Ureter (tissue), 1 donor: ENCODE measurements around the gene COX11. TPM values are rescaled to one million over a fixed set of nuclear protein-coding genes. Genes with fewer than 3 reads are reported as not detected.

ENCODE experiments used
- DNase-seq: peaks from one replicate; pipeline ENCODE4 v3.0.0-alpha.2; 2020; ENCODE audit warnings: low spot score
- total RNA-seq: library from RNA; stranded (reverse); gene quantifications from one replicate; pipeline ENCODE4 v1.2.4, GENCODE V29; 2023
- donor health status: DM: yes; HTN: yes; CAD: no.

COX11 gene, protein sequence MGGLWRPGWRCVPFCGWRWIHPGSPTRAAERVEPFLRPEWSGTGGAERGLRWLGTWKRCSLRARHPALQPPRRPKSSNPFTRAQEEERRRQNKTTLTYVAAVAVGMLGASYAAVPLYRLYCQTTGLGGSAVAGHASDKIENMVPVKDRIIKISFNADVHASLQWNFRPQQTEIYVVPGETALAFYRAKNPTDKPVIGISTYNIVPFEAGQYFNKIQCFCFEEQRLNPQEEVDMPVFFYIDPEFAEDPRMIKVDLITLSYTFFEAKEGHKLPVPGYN
- total RNA-seq: 40.4 TPM

DNA sequence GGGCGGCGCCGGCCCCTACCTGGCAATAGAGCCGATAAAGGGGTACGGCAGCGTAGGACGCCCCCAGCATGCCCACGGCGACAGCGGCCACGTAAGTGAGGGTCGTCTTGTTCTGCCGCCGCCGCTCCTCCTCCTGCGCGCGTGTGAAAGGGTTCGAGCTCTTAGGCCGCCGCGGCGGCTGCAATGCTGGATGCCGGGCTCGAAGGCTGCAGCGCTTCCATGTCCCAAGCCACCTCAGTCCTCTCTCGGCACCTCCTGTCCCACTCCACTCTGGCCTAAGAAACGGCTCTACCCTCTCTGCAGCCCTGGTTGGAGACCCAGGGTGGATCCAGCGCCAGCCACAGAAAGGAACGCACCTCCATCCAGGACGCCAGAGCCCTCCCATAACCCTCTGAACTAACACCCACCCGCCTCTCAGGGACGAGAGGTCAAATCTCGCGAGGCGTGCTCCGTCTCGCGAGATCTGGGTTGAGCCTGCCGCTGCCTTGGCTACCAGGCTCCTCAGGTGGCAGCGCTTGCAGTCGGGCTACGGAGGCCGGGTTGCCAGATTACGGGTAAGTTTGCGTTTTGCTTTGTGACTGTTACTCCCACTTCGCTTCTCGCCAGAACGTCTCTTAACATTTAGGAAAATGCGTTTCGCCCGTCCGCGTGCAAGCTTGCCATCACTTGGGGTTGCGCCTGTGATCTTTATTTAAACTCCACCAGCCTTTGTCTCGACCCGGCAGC is at the start of gene COX11, which contains the start of gene STXBP4:
Gene COX11 (minus strand): TSS at position 393 of the 726 bp plus-strand sequence. CDS start 8 bp downstream, at position 385.
Gene STXBP4 (plus strand): TSS at position 504 of the 726 bp plus-strand sequence. CDS start 17,455 bp downstream, outside the sequence.
- DNase-seq: peak; percentile 96

DNA sequence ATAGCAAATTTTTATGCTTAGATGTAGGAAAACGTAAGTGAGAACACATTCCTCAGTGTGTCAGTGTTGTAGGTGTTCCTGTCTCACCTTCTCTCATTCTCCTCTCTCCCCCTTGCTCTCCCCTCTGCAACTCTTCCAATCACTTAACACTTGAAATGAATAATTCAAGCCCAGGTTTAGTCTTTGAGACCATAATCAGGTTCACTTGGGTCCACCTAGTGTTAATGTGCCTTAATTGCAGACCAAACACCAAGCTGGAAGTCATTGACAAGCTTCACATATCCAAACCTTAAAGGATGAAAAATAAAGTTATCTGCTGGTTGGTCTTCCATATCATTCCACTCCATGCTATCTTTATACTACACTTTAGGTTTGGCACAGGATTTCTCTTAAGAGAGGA is 37.1 kb upstream of the COX11 start:
- DNase-seq: no peak

DNA sequence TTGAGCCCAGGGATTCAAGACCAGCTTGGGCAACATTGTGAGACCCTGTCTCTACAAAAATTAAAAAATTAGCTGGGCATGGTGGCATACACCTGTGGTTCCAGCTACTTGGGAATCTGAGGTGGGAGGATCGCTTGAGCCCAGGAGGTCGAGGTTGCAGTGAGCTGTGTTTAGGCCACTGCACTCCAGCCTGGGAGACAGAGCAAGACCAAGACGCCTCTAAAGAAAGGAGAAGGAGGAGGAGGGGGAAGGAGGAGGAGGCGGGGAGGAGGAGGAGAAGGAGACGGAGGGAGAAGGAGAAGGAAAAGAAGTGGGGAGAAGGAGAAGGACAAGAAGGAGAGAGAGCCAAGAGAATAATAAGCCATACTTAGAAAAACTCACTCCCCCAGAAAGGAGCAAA is 36.0 kb upstream of the COX11 start:
- DNase-seq: no peak

DNA sequence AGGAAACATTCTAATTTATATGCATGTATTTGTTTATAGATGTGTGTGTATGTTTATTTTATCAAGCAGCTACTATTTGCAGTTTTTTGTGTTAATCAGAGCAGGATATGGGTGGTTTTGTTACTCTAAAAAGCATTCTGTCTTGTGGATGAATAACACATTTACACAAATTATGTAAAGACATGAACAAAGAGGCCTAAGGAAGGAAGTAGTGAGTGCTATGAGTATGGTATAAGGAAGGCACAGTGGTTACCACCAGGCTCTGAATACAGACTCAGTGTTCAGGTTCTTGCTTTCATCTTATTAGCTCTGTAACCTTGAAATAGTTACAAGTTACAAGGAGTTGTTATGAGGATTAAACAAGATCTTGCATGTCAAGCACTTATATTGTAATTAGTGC is 34.0 kb upstream of the COX11 start:
- DNase-seq: no peak

DNA sequence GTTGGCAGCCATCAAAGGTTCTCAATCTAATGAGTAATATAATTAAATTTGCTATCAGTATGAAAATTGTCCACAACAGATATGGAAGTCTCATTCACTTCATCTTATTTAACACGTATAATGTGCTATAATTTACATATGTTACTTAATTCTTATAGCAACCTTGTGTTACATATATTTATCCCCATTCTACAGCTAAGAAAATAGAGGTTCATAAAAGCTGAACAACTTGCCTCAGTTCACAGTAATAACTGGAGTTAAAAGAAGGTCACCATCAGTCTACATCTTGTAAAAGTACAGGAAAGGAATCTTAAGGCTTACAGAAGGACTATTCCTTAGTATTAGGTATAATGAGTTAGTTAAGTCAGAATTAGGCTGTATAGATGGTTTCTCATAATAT is 28.0 kb upstream of the COX11 start:
- no peak for DNase-seq

DNA sequence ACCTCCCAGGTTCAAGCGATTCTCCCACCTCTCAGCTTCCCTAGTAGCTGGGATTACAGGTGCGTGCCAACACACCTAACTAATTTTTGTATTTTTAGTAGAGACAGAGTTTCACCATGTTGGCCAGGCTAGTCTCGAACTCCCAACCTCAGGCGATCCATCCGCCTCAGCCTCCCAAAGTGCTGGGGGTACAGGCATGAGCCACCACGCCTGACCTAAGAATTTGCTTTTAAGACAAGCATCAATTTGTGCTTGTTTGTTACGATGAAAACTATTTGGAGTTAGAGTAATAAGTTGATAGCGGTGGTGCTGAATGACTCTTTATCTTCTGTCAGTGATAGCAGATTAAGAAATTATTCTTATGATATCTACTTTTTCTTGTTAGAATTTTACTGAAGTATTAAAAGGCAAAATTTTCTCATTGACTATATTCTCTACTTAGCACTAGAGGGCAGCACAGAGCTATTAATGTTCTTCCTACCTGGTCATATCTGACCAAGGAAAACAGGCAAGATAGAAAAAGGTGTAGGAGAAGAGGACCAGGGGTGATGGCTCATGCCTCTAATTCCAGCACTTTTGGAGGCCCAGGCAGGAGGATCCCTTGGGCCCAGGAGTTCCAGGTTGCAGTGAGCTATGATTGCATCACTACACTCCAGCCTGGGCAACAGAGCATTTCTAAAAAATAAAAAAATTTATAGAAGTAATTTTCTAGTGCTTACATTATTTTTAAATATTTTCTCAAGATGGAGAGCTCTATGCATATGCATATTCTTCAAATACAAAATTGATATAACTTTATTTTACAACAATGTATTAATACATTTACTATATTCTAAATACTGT is 24.6 kb upstream of the COX11 start:
- DNase-seq: no peak

DNA sequence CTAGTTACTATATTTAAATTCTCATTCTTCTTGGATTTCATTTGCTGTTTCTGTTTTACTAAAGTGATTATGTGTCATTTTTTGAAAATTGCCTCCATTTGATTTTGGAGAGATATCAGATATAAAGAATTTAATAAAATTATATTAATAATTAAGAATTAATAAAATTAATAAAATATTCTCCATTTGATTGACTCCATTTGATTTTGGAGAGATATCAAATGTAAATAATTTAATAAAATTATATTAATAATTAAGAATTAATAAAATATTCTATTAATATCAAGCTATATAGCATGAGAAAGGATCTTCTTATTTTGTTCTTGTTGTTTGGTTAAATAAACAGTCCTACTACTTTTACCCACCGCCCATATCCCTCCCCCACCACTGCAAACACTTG is 23.1 kb upstream of the COX11 start:
- no peak for DNase-seq

DNA sequence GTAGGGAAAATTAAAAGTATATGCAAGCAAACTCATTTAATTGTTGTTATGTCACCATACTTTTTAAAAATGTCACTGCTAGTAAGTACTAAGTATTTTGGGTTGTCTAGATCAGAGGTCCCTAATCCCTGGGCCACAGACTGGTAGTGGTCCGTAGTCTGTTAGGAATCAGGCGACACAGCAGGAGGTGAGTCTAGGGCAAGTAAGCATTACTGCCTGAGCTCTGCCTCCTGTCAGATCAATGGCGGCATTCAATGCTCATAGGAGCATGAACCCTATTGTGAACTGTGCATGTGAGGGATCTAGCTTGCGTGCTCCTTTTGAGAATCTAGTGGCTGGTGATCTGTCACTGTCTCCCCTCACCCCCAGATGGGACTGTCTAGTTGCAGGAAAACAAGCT is 21.7 kb upstream of the COX11 start:
- no peak for DNase-seq

DNA sequence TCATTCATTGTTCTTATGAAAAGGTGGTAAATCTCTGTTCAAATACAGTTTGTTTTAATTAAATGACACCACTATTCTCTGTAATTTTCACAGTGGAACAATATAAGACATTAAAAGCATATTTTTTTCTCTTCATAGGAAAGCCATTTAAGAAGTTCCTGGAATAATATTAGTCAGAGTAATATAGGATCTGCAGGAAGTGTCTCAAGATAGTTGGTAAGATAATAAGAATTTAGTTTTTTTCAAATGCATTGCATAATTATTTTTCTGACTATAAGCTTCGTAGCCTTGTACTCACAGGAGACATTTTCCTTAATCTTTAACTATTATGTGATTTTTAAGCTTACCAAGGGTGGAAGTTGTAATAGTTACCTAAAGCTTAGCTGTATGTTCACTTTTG is 17.0 kb upstream of the COX11 start:
- no peak for DNase-seq

DNA sequence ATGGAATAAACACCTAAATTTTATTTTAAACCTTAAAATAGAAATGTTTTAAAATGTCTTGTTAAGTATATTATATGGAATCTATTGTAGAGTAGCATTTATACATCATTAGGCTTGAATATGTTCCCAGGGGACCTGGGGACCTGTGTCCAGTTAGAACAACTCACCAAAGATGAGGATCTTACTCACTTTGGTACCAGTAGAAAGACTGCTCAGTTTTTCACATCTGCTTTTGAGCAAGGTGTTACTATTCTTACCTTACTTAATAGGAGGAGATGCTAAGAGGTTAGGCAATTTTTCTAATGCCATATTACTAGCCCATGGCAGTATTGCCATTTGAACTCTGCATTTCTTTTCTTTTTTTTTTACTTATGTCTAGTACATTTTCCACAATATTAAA is 14.8 kb upstream of the COX11 start:
- DNase-seq: no peak

DNA sequence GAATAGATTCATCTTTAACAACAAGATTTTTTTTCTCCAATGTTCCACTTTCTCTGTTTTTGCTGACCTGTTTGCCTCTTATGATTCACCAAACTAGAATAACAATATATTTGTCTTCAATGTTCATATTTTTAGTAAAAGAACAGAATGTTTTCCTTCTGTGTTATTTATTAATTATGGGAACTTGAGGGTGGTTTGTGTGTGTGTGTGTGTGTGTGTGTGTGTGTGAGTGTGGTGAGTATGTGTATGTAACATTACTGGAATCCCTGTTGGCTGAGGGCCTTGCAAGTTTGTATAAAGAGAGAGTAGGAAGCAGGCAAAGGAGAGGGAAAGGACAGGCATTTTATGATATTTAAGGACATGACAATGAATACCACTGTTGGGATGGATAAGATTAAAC is 13.9 kb upstream of the COX11 start:
- no peak for DNase-seq

DNA sequence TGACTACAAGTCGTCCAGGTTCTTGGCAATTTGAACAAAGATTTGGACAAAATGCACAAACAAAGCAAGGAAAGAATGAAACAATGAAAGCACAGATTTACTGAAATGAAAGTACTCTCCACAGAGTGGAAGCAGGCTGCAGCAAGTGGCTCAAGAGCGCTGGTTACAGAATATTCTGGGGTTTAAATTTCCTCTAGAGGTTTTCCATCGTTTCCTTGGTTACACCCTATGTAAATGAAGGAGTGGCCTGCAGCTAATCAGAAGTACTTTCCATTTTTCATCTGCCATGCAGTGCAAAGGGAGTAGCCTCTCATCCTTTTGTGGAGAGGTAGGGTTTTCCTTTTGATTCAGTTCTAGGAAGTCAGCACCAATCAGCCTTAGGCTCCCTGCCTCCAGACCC is 11.9 kb upstream of the COX11 start:
- DNase-seq: no peak

DNA sequence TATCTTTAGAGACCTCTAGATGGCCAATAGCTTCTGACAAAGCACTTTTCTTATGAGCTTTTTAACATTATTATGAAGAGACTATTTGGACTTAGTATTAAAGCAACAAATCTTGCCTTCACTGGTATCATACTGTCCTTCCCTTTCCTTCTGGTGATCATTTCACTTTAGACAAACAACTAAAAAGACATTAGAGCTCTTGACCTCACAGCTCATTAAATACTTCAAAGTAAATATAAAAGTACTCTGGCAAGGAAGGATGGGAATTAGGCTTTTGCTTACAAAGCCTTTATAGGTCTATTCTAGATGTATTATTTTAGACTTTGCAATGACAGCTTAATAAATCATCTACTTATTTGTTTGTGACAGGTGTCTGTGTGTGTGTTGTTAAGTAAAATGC is 11.2 kb upstream of the COX11 start:
- DNase-seq: no peak

DNA sequence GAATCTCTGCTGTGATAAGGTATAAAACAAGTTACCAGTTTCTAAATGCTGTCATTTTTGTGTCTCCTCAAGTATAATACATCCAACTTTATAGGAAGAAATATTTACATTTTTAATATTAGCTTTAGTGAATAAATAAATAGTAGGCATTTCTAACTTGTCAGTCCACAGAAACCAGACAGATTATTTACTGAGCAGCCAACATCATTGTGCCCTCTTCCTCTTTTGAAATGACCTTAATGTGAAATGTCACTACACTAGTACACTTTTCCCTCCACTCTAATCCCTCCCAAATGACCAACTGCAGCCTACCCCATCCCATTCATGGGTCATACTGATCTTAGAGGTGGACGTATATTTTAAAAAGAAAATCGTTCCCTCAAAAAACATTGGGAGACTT is 9.3 kb upstream of the COX11 start:
- no peak for DNase-seq

DNA sequence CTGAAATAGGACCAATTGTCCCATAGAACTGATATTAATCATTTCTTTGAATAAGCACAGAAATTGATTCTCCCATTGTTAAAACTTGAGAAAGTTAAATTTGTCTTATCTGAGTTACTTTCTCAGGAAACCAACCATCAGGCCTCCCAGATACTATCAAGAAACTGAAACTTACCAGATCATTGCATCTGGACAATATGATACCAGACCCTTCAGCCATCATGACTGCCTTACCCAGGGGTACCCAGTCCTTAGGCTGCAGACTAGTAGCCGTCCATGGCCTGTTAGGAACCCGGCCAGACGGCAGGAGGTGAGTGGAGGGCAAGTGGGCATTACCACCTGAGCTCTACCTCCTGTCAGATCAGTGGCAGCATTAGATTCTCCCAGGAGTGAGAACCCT is 7.9 kb upstream of the COX11 start:
- DNase-seq: no peak

DNA sequence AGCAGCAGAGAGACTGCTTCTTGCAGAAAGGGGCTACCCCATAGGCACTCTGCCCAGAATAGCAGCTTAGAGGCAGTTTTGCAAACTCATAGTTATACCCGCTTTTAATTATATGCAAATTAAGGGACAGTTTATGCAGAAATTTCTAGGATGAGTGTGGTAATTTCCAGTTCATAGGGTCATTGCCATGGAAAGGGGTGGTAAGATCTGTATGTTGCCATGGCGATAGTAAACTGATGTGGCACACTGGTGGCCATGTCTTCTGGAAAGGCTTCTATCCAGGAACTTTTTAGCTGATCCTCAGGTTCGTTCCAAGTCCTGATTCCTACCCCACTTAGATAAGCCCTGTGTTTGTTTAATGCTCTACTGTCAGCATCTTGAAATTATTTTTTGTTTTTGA is 6.3 kb upstream of the COX11 start:
- no peak for DNase-seq

DNA sequence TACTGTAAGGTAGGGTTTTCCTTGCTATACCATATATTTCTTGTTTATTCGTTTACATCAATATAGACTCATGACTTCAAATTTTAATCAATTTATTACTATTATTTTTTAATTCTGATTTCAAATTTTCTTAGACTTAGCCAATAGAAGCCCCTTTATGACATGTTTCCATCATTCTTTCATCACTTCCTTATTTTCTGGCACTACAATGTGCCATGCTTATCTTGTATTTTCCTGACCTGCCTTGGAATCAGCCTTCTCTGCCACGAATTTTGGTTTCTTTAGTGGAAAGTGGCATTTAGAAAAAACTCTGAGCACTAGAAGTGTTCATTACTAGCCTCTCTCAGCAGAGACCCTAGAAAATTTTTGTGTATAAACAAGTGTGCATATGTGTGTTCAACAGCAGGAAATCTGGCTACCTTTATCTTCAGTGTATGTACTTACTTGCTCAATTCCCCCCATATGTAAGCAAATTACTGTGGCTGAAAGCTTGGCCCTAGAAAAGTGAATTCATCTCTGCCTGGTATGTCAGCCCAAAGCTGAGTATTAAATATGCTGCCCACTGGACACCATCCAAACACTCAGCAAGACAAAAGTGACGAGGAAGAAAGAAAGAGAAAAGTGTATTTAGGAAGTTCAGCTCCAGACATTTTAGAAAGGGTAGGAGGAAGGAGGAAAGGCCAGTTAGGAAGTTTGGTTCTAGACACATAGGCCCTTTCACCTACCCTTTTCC is 4.1 kb upstream of the COX11 start:
- DNase-seq: no peak

DNA sequence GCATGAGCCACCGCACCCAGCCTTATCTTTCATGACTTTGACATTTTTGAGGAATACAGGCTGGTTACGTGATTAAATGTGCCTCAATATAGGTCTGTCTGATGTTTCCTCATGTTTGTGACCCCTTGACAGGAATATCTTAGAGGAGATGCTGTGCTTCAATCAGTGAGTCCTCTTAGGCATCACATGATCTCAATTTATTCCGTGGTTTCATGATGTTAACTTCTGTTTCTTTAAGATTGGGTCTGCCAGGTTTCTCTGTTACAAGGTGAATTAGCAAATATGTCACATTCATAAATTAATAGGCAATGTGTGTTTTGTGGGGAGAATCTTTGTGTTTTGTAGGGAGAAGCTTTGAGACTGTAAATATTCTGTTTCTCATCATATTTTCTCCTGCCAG is 3.4 kb upstream of the COX11 start:
- no peak for DNase-seq

DNA sequence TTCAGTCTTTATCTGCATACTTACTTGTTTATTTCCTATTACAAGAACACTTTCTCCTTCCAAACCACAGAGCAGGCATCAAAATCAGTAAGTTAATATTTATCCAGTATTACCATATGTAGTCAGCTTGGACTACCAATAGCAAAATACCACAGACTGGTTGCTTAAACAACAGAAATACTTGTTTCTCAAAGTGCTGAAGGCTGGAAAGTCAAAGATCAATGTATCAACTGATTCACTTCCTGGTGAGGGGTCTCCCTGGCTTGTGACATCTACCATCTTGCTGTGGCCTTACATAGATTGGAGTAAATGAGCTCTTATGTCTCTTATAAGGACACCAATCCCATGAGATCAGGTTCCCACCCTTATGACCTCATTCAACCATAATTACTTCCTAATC is 2.7 kb upstream of the COX11 start:
- DNase-seq: no peak

DNA sequence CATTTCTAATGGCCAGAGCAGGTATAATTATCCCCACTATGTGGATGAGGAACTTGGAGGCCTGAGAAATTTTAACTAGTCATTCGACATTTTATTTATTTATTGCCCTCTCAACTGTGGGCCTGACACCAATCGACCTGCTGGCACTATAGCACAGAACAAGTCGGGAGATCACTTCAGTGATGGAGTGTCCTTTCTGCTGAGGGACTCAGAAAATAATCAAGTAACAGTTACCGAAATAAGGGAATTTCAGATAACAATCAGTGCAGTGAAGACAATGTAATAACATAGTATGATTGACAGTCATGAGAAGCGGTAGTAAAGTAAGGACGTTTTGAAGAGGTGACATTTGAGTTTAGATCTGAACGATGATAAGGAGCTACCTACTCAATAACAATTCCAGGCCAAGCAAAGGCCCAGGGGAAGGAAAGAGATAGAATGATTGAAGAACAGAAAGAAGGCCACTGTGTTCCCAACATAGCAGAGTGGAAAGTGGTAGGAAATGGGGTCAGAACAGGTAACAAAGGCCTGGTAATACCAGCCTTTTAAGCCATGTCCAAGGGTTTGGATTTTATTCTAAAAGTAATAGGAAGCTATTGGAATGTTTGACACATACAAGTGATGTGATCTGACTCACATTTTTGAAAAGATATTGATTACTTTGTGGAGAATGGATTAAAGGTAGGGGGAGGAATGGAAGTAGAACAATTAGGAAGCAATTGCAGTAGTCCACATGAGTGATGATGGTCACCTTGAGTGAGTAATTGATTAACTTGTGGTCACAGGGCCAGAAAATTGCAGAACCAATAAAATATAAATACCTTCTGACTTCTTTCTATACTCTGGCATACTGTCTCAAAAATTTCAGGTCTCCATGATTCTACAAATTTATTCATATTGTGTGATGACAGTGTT is 1.5 kb upstream of the COX11 start:
- DNase-seq: no peak

DNA sequence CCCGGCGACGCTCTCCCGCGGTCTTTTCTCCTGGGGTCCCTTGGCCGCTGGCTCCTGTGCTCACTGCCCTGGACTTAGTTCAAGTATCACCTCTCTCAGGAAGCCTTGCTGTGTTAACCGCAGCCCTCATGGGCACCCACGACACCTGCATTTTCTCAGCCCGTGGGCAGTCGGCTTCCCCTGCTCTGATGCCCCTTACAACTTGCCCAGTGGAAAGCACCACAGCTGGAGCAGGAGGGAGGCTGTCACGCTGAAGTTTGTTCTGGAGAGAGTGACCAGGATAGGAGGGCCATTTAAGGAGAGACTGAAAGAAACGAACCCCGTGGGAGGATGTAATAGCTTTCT is 506 bp upstream of the COX11 start:
- no peak for DNase-seq
